GM21515 (cell line): Measurements from ENCODE around the gene LRRC32.

Experiments
- ATAC-seq: cut with Tn5 transposase; IDR thresholded peaks from one replicate; pipeline ENCODE4 v1.9.1; 2021; ENCODE audit not compliant: unreplicated experiment

LRRC32 gene

DNA sequence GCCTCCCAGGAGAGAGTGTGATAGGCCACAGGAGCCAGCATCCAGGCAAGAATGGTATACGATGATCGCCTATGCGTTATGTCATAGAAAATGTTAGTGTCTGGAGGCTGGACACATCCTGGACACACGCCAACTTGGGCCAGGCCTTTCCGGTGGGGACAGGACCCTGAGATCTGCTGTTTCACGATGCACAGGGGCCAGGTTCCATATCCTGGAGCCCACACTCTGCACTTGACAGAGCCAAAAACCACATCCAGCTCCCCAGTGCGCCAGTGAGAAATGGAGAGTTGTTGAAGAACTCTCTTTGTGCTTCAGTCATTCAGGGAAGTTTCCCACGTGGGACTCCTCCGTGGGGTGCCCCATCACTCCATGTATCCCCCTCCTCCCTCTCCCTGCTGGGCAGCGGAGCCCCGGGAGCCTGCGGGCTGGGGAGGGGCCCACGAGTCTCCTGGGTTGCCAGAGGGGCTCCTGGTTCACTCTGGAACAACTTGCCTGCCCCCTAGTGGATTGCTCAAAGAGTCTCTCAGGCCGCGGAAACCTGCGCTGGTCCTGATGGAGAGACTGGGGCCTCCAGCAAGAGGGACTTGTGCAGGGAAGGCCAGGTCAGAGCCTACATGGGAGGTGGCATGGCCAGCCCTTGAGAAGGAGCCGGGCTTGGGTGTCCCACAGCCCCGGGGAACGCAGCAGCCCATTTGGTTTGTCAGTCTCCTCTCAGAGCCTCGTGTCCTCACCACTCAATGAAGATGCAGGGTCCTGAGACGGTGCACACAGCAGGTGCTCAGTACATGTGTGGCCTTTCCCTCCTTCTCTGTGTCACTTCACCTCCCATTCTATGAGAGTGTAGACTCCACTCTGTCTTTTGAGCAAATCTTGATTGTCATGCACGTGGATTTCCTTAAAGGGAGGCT, 10.2 kb upstream of the LRRC32 start:
- no peak for ATAC-seq

- ATAC-seq: no peak
Observed at GRCh38 chr11:76678321-76678720, 7.8 kb upstream of the LRRC32 start.

- no peak for ATAC-seq
Observed at GRCh38 chr11:76677458-76677765, 6.9 kb upstream of the LRRC32 start.

- ATAC-seq: no peak
Observed at GRCh38 chr11:76676636-76677457, 6.3 kb upstream of the LRRC32 start.

GRCh38 chr11:76674517-76675400, 4.2 kb upstream of the LRRC32 start:
- no peak for ATAC-seq

DNA sequence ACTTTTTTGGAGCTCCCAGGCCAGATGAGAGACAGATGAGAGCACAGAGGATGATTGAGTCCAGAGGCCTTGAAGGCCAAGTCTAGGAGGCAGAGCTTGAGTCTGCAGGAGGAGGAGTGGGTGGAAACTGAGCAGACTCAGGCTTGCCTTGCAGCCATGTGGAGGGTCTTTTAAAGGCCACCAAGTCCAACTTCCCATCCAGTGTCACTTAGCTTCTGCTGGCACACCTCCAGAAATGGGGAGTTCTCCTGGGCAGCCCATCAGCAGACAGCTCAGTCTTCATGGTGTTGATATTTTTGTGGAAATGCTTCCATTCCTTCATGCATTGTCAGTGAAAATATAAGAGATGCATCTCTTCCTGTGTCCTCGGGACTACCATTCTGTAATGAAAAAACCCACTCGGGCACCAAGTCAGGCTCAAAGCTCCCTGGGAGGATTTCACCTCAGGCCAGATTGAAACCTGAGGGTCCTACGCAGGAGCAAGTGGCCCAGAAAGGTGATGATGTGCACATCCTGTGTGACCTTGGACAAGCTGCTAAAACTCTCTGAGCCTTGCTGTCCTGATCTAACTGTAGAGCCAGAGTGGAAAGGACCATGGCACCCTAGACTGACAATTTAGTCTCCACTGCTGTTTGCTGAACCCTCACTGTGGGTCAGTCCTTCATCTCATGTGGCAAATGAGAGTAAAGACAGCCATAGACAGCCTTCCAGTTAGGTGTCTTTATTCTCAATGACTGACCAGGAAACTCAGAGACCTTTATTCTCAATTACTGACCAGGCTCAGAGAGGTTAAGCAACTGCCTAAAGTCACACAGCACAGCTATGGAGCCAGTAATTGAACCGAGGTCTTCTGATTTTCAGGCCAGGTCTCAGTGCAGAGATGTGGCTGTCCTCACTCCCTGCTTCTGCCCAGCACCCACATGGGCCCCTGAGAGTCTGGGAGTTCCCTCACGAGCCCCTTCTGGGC, 2.9 kb upstream of the LRRC32 start:
- no peak for ATAC-seq

GRCh38 chr11:76672431-76673175, 2.1 kb upstream of the LRRC32 start:
- ATAC-seq: peak; percentile 52

GRCh38 chr11:76671626-76672309, 1.2 kb upstream of the LRRC32 start:
- ATAC-seq: no peak

DNA sequence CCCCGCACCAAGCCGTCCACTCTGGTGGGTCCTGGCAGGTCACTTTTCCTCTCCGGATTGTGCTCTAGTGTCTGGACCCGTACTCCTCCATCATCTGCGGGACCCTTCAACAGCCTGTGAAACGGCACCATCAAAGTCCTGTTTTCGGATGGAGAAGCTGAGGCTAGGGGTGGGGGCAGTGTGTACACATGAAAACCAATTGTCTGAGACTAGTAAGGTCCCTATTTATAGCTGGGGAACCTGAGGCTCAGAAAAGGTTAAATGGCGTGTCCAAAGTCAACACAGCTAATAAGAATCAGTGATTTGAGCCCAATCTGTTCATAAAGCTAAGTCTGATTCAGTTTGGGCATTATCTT, 668 bp upstream of the LRRC32 start:
- ATAC-seq: no peak

- ATAC-seq: no peak
Observed at GRCh38 chr11:76669901-76670484, 554 bp downstream of the LRRC32 start.

GRCh38 chr11:76668362-76669155, 2.0 kb downstream of the LRRC32 start:
- no peak for ATAC-seq

GRCh38 chr11:76667856-76668255, 2.7 kb downstream of the LRRC32 start:
- ATAC-seq: no peak

GRCh38 chr11:76667271-76667818, 3.2 kb downstream of the LRRC32 start:
- ATAC-seq: no peak

DNA sequence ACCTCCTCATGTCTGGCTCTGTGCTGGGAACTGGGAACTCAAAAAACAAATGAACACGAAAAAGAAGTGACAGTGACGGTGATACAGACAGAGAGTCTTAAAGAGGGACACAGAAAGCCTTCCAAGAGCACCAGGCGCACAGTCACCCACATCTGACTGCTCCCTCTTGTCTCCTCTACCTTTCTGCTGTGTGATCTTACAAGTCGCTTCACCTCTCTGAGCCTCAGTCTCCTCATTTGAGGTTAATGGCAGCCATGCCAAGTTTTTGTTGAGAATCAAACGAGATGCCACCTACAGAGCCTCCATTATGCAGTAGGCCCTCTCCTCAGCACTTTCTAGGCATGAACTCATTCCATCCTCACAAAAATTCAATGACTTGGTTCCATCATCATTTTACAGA, 3.7 kb downstream of the LRRC32 start:
- ATAC-seq: no peak

GRCh38 chr11:76666408-76666807, 4.1 kb downstream of the LRRC32 start:
- ATAC-seq: no peak

DNA sequence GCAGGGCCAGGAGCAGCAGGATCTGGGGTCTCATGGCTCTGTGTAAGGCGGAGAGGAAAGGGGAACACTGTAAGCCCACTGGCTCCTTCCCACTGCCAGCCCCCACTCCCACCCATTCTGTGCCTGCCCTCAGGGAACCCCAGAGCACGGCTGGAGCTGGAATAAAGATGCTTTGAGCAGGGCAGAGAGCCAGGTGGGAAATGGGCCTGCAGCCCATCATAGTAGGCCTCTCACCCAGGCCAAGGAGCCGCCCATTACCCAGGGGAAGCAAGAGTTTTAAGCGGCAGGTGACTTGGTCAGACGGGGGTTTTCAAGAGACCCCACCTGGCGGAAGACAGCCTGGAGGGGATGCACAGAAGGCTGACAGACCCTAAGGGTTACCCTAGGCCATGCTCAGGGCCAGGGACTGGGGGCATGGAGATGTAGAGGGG, 4.6 kb downstream of the LRRC32 start:
- ATAC-seq: no peak

GRCh38 chr11:76665172-76665571, 5.4 kb downstream of the LRRC32 start:
- ATAC-seq: no peak
